Peyer's patch (tissue), 4 donors: Measurements from ENCODE around the gene SCN1B.

Experiments
- POLR2A ChIP-seq, 2 donors: fragments of 450-650 bp; IDR thresholded peaks; one replicate each; pipeline ENCODE4 v1.5.1; 2017; ENCODE audit warnings: antibody characterized with exemption in 2 of 2, mild to moderate bottlenecking in 2 of 2, moderate library complexity in 2 of 2
- TF ChIP-seq, protein P1 (sequence below), 6 experiments: fragments of 450-650 bp in 4 of 6; fragments of 200-600 bp in 2 of 6; sonication (generic) in 1 of 6; IDR thresholded peaks; one replicate each; pipeline ENCODE4 v1.5.1; 2017 to 2019; ENCODE audit warnings: antibody characterized with exemption in 6 of 6, mild to moderate bottlenecking in 3 of 6, moderate library complexity in 1 of 6

DNA sequence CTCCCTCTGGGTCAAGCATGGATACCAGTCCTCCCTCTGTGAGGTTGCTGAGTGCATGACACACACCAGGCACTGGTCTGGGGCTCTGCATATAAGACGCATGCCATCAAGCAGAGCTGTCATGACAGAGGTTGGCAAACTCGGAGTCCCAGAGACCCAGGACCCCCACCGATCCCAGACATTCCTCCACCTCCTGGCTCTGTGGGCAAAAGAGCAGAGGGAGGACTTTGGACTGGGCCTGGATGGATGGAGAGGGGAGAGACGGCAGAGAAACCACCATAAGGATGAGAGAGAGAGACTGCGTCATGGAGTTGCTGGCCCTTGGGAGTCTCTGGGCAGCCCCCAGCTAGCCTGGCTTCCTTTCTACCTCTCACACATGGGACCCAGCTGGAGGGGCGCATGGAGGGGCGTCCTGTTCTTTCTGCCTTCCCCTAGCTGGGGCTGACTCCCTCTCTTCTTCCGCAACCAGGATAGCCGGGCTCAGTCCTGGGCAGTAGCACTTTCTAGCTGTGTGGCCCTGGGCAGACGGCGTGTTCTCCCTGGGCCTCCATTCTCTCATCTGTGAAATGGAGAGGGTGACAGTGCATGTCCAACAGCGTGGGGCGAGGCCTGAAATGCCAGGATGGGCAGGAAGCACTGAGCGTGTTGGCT, 12.8 kb downstream of the SCN1B start:
- TF ChIP-seq, protein P1, sequence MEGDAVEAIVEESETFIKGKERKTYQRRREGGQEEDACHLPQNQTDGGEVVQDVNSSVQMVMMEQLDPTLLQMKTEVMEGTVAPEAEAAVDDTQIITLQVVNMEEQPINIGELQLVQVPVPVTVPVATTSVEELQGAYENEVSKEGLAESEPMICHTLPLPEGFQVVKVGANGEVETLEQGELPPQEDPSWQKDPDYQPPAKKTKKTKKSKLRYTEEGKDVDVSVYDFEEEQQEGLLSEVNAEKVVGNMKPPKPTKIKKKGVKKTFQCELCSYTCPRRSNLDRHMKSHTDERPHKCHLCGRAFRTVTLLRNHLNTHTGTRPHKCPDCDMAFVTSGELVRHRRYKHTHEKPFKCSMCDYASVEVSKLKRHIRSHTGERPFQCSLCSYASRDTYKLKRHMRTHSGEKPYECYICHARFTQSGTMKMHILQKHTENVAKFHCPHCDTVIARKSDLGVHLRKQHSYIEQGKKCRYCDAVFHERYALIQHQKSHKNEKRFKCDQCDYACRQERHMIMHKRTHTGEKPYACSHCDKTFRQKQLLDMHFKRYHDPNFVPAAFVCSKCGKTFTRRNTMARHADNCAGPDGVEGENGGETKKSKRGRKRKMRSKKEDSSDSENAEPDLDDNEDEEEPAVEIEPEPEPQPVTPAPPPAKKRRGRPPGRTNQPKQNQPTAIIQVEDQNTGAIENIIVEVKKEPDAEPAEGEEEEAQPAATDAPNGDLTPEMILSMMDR (IDR thresholded peaks at IDR 0.05) = no peak
- no peak for TF ChIP-seq POLR2A (IDR thresholded peaks at IDR 0.05)
